Measurements from ENCODE around the gene HOXA7.

The HOXA7 gene

DNA sequence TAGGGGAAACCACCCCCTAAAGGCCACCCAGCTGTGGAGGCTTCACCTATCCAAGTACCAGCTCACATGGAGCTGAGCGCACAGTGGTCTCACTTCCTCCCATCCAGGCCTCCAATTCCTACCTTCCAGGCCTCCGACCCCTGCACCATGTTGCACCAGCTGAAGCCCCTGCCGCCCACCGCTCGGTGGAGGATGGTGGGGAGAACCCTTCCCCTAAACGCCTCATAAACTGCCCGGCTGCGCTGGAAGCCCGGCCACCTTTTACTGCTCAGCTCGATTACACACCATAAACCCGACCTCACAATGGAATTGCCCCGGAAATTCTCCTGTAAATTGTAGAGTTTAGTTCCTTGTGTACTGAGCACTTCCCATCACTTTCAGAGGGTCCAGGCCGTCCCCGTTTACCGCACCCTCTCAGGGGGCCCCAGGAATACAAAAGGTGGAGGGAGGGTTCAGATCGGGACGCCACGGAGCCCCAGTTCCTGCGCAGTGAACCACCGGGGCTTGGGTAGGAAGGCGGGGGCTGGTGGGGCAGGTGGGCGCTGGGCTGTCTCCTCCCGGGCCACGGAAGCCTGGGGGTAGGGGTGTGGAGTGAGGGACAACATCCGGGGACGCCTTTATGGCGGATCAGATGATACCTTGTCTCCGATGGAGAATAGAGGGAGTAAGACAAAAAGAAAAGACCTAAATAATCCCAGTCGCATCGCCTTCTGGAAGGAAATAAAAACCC is 1.4 kb upstream of the HOXA7 start:
- DNase-seq (ENCODE audit: low read depth, low spot score): no peak
- no peak overlapping the region for H3K4me3 ChIP-seq (ENCODE audit: insufficient read length, low read depth)
- H3K9me3 ChIP-seq (ENCODE audit: insufficient read depth, low read length): peaks cover 10% of the 10 kb centered on the region
- peaks cover 100% of the 10 kb centered on the region for H3K27me3 ChIP-seq (ENCODE audit: insufficient read depth, insufficient read length)
- peaks cover 3% of the 10 kb centered on the region for H3K4me1 ChIP-seq (ENCODE audit: insufficient read depth, insufficient read length)
- H3K9ac ChIP-seq (ENCODE audit: insufficient read length, low read depth): no peak overlapping the region
- H3K36me3 ChIP-seq (ENCODE audit: insufficient read depth, insufficient read length, low read length): no peaks in the 10 kb centered on the region
- TF ChIP-seq SUZ12 (IDR thresholded peaks at IDR 0.05; ENCODE audit: extremely low read depth, insufficient read depth, insufficient read length): no peak
- TF ChIP-seq YY1 (IDR thresholded peaks at IDR 0.05; ENCODE audit: insufficient read depth, insufficient read length): no peak
- TF ChIP-seq ZNF274 (IDR thresholded peaks at IDR 0.05; ENCODE audit: low read depth, low read length): no peak

DNA sequence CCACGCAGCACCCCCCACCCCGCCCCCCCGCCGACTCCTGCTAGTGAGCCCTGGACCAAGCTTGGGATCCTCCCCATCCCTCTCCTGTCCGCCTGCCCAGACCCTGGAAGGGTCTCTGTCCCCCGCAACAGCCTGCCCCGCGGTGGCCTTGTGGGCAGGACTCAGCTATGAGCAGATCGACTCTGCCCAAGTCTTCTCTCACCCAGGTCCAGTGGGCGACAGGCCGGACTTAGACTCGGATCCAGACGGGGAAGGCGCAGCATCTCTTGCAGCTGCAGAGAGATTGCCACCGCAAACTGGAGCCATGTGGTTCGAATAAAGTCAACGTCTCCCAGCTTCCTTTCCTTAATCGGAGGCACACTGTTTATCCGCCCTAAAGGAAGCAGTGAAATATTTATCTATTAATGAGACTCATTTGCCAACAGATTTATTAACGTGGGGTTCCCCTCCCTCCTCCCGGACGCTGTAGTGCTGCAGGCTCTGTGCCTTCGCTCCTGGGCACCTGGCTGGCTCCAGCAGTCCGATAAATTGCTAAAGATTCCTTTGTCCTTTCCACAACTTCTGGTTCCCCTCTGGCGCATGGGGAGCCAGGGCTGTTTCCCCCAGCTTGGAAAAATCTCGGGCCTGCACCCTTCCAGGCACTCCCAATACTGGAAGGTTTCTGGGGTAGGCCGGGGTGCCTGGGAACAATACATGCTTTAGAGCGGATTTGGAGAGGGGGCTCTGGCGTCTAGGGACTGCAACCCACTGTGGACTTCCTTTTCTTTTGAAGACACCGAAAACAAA is 634 bp upstream of the HOXA7 start:
- Histone ChIP-seq H3K27me3 (ENCODE audit: insufficient read depth, insufficient read length) (peaks cover 100% of the 10 kb centered on the region), H3K36me3 (ENCODE audit: insufficient read depth, insufficient read length, low read length) (no peaks in the 10 kb centered on the region), H3K9ac (ENCODE audit: insufficient read length, low read depth) (no peak overlapping the region), H3K4me1 (ENCODE audit: insufficient read depth, insufficient read length) (peaks cover 3% of the 10 kb centered on the region), H3K9me3 (ENCODE audit: insufficient read depth, low read length) (peaks cover 10% of the 10 kb centered on the region), H3K4me3 (ENCODE audit: insufficient read length, low read depth) (no peak overlapping the region)
- TF ChIP-seq SUZ12 (IDR thresholded peaks at IDR 0.05; ENCODE audit: extremely low read depth, insufficient read depth, insufficient read length) (no peak), ZNF274 (IDR thresholded peaks at IDR 0.05; ENCODE audit: low read depth, low read length) (no peak), YY1 (IDR thresholded peaks at IDR 0.05; ENCODE audit: insufficient read depth, insufficient read length) (no peak)
- DNase-seq (ENCODE audit: low read depth, low spot score): no peak

DNA sequence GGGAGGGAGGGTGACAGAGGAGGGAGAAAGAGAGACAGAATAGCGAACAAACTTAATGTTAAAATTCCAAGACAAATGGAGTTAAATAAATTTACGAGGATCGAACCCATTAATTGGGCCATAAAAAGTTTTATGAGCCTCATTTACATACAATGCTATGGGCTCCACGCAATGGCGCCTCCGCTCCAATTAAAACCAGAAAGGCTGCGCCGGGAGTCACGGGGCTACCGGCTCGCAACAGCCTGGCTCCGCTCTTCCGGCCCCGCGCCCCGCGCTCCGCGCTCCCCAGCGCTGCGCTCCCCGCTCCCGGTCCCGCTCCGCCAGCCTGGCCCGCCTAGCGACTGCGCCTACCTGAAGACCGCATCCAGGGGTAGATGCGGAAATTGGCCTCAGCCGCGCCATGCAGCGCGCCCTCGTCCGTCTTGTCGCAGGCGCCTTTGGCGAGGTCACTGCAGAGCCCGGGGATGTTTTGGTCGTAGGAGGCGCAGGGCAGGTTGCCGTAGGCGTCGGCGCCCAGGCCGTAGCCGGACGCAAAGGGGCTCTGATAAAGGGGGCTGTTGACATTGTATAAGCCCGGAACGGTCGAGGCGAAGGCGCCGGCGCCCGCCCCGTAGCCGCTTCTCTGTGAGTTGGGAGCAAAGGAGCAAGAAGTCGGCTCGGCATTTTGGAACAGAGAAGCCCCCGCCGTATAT is 513 bp downstream of the HOXA7 start:
- DNase-seq (ENCODE audit: low read depth, low spot score): no peak
- Histone ChIP-seq H3K9ac (ENCODE audit: insufficient read length, low read depth) (peak overlapping the region; percentile 47), H3K4me3 (ENCODE audit: insufficient read length, low read depth) (peak overlapping the region; percentile 47), H3K27me3 (ENCODE audit: insufficient read depth, insufficient read length) (peaks cover 100% of the 10 kb centered on the region), H3K9me3 (ENCODE audit: insufficient read depth, low read length) (peaks cover 10% of the 10 kb centered on the region), H3K4me1 (ENCODE audit: insufficient read depth, insufficient read length) (peaks cover 6% of the 10 kb centered on the region), H3K36me3 (ENCODE audit: insufficient read depth, insufficient read length, low read length) (no peaks in the 10 kb centered on the region)
- TF ChIP-seq YY1 (IDR thresholded peaks at IDR 0.05; ENCODE audit: insufficient read depth, insufficient read length) (no peak), SUZ12 (IDR thresholded peaks at IDR 0.05; ENCODE audit: extremely low read depth, insufficient read depth, insufficient read length) (no peak), ZNF274 (IDR thresholded peaks at IDR 0.05; ENCODE audit: low read depth, low read length) (no peak)

DNA sequence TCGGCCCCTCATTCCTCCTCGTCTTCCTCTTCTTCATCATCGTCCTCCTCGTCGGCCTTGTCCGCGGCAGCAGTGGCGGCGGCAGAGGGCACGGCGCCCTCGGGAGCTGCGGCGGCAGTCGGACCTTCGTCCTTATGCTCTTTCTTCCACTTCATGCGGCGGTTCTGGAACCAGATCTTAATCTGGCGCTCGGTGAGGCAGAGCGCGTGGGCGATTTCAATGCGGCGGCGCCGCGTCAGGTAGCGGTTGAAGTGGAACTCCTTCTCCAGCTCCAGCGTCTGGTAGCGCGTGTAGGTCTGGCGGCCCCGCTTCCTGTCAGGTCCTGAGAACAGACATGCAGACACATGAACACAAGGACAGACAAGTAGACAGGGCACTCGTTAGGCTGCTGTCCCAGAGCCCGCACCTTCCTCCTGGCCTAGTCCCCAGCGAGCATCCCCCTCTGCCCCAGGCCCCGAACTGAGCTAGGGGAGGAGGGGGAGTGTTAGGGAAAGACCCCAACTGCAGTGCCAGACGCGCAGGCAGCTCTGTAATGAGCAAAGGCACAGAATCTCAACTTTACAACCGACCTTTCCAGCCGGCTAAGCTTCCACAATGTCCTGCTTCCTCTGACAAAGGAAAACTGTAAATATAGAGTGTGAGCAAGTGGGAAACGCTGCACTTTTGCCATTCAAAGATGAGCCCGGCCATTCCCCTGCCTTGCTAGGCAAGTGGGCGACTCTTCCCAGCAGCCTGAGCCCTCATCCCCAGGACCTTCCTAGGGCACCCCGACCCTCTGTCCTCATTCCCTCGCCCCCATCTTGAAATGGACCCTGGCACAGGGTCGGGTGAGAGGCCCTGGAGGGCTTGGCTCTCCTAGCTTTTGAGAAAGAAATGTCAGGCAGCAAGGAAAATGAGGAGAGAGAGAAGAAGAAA is 1.3 kb downstream of the HOXA7 start:
- H3K4me1 ChIP-seq (ENCODE audit: insufficient read depth, insufficient read length): peaks cover 3% of the 10 kb centered on the region
- no peak for DNase-seq (ENCODE audit: low read depth, low spot score)
- no peaks in the 10 kb centered on the region for H3K36me3 ChIP-seq (ENCODE audit: insufficient read depth, insufficient read length, low read length)
- peaks cover 10% of the 10 kb centered on the region for H3K9me3 ChIP-seq (ENCODE audit: insufficient read depth, low read length)
- H3K9ac ChIP-seq (ENCODE audit: insufficient read length, low read depth): no peak overlapping the region
- TF ChIP-seq ZNF274 (IDR thresholded peaks at IDR 0.05; ENCODE audit: low read depth, low read length) (no peak), SUZ12 (IDR thresholded peaks at IDR 0.05; ENCODE audit: extremely low read depth, insufficient read depth, insufficient read length) (no peak), YY1 (IDR thresholded peaks at IDR 0.05; ENCODE audit: insufficient read depth, insufficient read length) (no peak)
- H3K27me3 ChIP-seq (ENCODE audit: insufficient read depth, insufficient read length): peaks cover 100% of the 10 kb centered on the region
- H3K4me3 ChIP-seq (ENCODE audit: insufficient read length, low read depth): no peak overlapping the region

DNA sequence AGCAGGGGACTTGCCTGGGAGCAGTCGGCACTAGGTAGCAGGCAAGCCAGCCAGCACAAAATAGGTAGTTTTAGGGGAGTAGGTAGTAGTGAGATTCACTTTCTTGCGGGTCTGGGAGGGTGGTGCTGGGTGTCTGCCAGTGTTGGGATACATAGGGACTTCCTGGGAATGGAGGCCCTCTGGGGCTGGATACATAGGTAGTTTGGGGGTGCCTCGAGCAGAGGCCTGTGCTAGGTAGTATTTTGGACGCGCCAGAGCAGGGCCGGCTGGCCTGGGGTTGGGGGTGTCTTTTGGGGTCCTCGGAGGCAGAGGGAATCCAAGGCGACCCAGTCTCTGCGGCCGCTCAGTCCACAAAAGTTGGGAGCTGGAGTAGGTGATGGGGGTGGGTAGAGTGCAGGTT is 2.1 kb downstream of the HOXA7 start:
- Histone ChIP-seq H3K9ac (ENCODE audit: insufficient read length, low read depth) (no peak overlapping the region), H3K27me3 (ENCODE audit: insufficient read depth, insufficient read length) (peaks cover 100% of the 10 kb centered on the region), H3K9me3 (ENCODE audit: insufficient read depth, low read length) (peaks cover 10% of the 10 kb centered on the region), H3K4me3 (ENCODE audit: insufficient read length, low read depth) (no peak overlapping the region), H3K4me1 (ENCODE audit: insufficient read depth, insufficient read length) (peaks cover 3% of the 10 kb centered on the region), H3K36me3 (ENCODE audit: insufficient read depth, insufficient read length, low read length) (no peaks in the 10 kb centered on the region)
- TF ChIP-seq YY1 (IDR thresholded peaks at IDR 0.05; ENCODE audit: insufficient read depth, insufficient read length): no peak
- no peak for TF ChIP-seq ZNF274 (IDR thresholded peaks at IDR 0.05; ENCODE audit: low read depth, low read length)
- no peak for TF ChIP-seq SUZ12 (IDR thresholded peaks at IDR 0.05; ENCODE audit: extremely low read depth, insufficient read depth, insufficient read length)
- DNase-seq (ENCODE audit: low read depth, low spot score): no peak

DNA sequence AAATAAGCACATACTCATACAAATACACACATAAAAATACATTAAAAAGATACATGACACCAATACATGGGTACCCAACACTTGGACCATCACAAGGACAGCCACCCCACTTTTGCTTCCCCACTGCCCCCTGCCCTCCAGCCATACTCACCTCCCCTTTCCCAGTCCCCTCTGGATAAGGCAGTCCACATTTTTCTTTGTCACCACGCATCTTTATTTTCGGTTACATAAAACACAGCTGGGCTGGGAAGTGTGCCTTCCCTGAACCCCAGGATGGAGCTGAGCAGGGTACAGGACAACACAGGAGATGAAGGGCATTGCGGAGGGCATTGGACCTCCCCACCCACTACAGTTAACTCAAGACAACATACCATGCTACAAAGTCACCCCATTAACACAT is 2.9 kb downstream of the HOXA7 start:
- H3K4me1 ChIP-seq (ENCODE audit: insufficient read depth, insufficient read length): peaks cover 3% of the 10 kb centered on the region
- peaks cover 100% of the 10 kb centered on the region for H3K27me3 ChIP-seq (ENCODE audit: insufficient read depth, insufficient read length)
- no peaks in the 10 kb centered on the region for H3K36me3 ChIP-seq (ENCODE audit: insufficient read depth, insufficient read length, low read length)
- H3K9ac ChIP-seq (ENCODE audit: insufficient read length, low read depth): no peak overlapping the region
- H3K4me3 ChIP-seq (ENCODE audit: insufficient read length, low read depth): no peak overlapping the region
- DNase-seq (ENCODE audit: low read depth, low spot score): no peak
- peaks cover 10% of the 10 kb centered on the region for H3K9me3 ChIP-seq (ENCODE audit: insufficient read depth, low read length)
- TF ChIP-seq ZNF274 (IDR thresholded peaks at IDR 0.05; ENCODE audit: low read depth, low read length) (no peak), YY1 (IDR thresholded peaks at IDR 0.05; ENCODE audit: insufficient read depth, insufficient read length) (no peak), SUZ12 (IDR thresholded peaks at IDR 0.05; ENCODE audit: extremely low read depth, insufficient read depth, insufficient read length) (no peak)

All from NT2/D1 (cell line).